Measurements from ENCODE around the gene CPT1C. TPM values are rescaled to one million over a fixed set of nuclear protein-coding genes. Genes with fewer than 3 reads are reported as not detected.

Gene CPT1C
- total RNA-seq, 2 experiments from 2014 or later, result 0.47 to 0.59 TPM

DNA sequence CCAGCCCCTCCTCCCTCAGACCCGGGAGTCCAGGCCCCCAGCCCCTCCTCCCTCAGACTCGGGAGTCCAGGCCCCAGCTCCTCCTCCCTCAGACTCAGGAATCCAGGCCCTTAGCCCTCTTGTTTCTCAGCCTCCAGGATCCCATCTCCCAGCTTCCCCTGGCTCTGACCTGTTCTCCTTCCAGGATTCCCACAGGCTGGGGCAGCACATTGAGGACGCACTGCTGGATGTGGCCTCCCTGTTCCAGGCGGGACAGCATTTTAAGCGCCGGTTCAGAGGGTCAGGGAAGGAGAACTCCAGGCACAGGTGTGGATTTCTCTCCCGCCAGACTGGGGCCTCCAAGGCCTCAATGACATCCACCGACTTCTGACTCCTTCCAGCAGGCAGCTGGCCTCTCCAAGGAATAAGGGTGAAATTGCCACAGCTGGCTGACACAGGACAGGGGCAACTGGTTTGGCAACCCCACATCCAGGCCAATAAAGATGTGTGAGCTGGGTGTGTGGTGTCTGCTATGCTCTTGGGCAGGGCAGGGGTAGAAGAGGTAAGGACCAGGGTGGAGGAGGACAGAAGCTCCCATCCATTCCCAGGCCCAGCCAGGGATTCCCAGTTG lies 22.4 kb downstream of the CPT1C start:
- Histone ChIP-seq H3K4me3 (ENCODE audit: low read length) (no peak overlapping the region), H3K27ac (ENCODE audit: low read depth in 1 of 2, low read length in 2 of 2) (no peak overlapping the region), H3K27me3 (ENCODE audit: control insufficient read depth in 1 of 2, insufficient read depth in 2 of 2, low read length in 2 of 2) (no peaks in the 10 kb centered on the region), H3K4me1 (ENCODE audit: insufficient read depth, low read length) (peaks cover 13% of the 10 kb centered on the region), H3K36me3 (ENCODE audit: insufficient read depth, low read length) (no peaks in the 10 kb centered on the region), H3K9me3 (ENCODE audit: control insufficient read depth in 1 of 2, insufficient read depth in 1 of 2, low read length in 2 of 2) (no peaks in the 10 kb centered on the region)
- intact Hi-C loops (cut with DNase I, micrococcal nuclease), result no loop called here
- Mint-ChIP-seq H3K27me3 (no peaks in the 10 kb centered on the region), H3K4me3 (no peak overlapping the region), H3K27ac (no peak overlapping the region), H3K36me3 (ENCODE audit: low read depth) (peaks cover 3% of the 10 kb centered on the region), H3K4me1 (ENCODE audit: low read depth) (peaks cover 7% of the 10 kb centered on the region), H3K9me3 (no peaks in the 10 kb centered on the region)
- DNase-seq, result no peak
- ATAC-seq (ENCODE audit: poor library complexity), result no peak
- POLR2A ChIA-PET, result no interaction called here
- TF ChIP-seq, protein P1, sequence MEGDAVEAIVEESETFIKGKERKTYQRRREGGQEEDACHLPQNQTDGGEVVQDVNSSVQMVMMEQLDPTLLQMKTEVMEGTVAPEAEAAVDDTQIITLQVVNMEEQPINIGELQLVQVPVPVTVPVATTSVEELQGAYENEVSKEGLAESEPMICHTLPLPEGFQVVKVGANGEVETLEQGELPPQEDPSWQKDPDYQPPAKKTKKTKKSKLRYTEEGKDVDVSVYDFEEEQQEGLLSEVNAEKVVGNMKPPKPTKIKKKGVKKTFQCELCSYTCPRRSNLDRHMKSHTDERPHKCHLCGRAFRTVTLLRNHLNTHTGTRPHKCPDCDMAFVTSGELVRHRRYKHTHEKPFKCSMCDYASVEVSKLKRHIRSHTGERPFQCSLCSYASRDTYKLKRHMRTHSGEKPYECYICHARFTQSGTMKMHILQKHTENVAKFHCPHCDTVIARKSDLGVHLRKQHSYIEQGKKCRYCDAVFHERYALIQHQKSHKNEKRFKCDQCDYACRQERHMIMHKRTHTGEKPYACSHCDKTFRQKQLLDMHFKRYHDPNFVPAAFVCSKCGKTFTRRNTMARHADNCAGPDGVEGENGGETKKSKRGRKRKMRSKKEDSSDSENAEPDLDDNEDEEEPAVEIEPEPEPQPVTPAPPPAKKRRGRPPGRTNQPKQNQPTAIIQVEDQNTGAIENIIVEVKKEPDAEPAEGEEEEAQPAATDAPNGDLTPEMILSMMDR (IDR thresholded peaks at IDR 0.05), result no peak
- CTCF ChIA-PET, result no interaction called here

DNA sequence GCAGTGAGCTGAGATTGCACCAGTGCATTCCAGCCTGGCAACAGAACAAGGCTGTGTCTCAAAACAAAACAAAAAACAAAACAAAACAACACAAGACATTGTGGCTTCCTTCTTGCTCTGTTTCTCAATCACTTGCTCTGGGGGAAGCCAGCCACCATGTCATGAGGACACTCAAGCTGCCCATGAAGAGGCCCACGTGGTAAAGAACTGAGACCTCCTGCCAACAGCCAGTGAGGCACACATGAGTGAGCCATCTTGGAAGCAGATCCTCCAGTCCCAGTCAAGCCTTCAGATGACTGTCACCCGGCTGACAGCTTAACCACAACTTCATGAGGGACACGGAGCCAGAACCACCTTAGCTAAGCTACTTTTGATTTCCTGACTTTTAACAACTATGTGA lies 25.2 kb downstream of the CPT1C start:
- no peak for DNase-seq
- TF ChIP-seq, protein P1 (IDR thresholded peaks at IDR 0.05), result no peak
- H3K4me1 ChIP-seq (ENCODE audit: insufficient read depth, low read length), result peaks cover 13% of the 10 kb centered on the region
- intact Hi-C loops (cut with DNase I, micrococcal nuclease), result loop anchor here (2.0 to 5.0 kb wide), 2 partner anchors 51 to 91 kb away; partner anchors contain the start of gene AP2A1 (in 2 of the 2)
- ChIA-PET CTCF (no interaction called here), POLR2A (interaction anchor here (0.8 to 2.0 kb wide), 2 partner anchors 25 to 38 kb away, joined by 3 to 6 read pairs; partner anchors contain the start of gene CPT1C)
- H3K4me3 ChIP-seq (ENCODE audit: low read length), result no peak overlapping the region
- H3K27me3 ChIP-seq (ENCODE audit: control insufficient read depth in 1 of 2, insufficient read depth in 2 of 2, low read length in 2 of 2), result no peaks in the 10 kb centered on the region
- ATAC-seq (ENCODE audit: poor library complexity), result no peak
- H3K36me3 ChIP-seq (ENCODE audit: insufficient read depth, low read length), result no peaks in the 10 kb centered on the region
- H3K9me3 ChIP-seq (ENCODE audit: control insufficient read depth in 1 of 2, insufficient read depth in 1 of 2, low read length in 2 of 2), result no peaks in the 10 kb centered on the region
- Mint-ChIP-seq H3K27me3 (no peaks in the 10 kb centered on the region), H3K9me3 (no peaks in the 10 kb centered on the region), H3K4me1 (ENCODE audit: low read depth) (peaks cover 13% of the 10 kb centered on the region), H3K27ac (no peak overlapping the region), H3K36me3 (ENCODE audit: low read depth) (peaks cover 3% of the 10 kb centered on the region), H3K4me3 (no peak overlapping the region)
- no peak overlapping the region for H3K27ac ChIP-seq (ENCODE audit: low read depth in 1 of 2, low read length in 2 of 2)

DNA sequence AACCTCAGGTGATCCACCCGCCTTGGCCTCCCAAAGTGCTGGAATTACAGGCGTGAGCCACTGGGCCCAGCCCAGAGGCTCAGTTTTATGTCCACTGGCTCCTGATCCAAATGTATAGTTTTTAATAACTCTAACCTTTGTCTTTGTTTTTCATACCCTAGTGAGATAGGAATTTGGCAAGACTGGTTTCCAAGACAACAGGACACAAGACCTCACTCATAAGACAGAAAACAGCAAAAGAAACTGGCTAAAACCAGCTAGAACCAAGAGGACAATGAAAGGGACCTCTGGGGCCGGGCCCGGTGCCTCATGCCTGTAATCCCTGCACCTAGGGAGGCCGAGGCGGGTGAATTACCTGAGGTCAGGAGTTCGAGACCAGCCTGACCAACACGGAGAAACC lies 27.6 kb downstream of the CPT1C start:
- H3K4me3 Mint-ChIP-seq, result peak overlapping the region; percentile 58
- POLR2A ChIA-PET, result interaction anchor here (0.7 to 2.4 kb wide), 12 partner anchors 42 to 223 kb away, joined by 3 to 26 read pairs (median 6); partner anchors contain the start of genes AKT1S1, AP2A1, FUZ and MED25
- H3K27me3 Mint-ChIP-seq, result no peaks in the 10 kb centered on the region
- TF ChIP-seq, protein P1 (IDR thresholded peaks at IDR 0.05), result no peak
- Histone ChIP-seq H3K36me3 (ENCODE audit: insufficient read depth, low read length) (no peaks in the 10 kb centered on the region), H3K9me3 (ENCODE audit: control insufficient read depth in 1 of 2, insufficient read depth in 1 of 2, low read length in 2 of 2) (no peaks in the 10 kb centered on the region), H3K4me1 (ENCODE audit: insufficient read depth, low read length) (peaks cover 13% of the 10 kb centered on the region), H3K4me3 (ENCODE audit: low read length) (no peak overlapping the region), H3K27ac (ENCODE audit: low read depth in 1 of 2, low read length in 2 of 2) (no peak overlapping the region), H3K27me3 (ENCODE audit: control insufficient read depth in 1 of 2, insufficient read depth in 2 of 2, low read length in 2 of 2) (no peaks in the 10 kb centered on the region)
- ATAC-seq (ENCODE audit: poor library complexity) (no peak), DNase-seq (no peak)
- intact Hi-C loops (cut with DNase I, micrococcal nuclease), result loop anchor here in 1 of 2 experiments (1.0 to 5.0 kb wide), 2 partner anchors 38 to 89 kb away; no protein-coding TSS in a partner anchor
- peaks cover 13% of the 10 kb centered on the region for H3K4me1 Mint-ChIP-seq (ENCODE audit: low read depth)
- H3K9me3 Mint-ChIP-seq, result no peaks in the 10 kb centered on the region
- peaks cover 7% of the 10 kb centered on the region for H3K36me3 Mint-ChIP-seq (ENCODE audit: low read depth)
- H3K27ac Mint-ChIP-seq, result peak overlapping the region; percentile 79
- CTCF ChIA-PET, result interaction anchor here (0.9 to 3.0 kb wide), 3 partner anchors 40 to 159 kb away, joined by 3 to 8 read pairs (median 3); partner anchors contain the start of genes AKT1S1, FUZ and TBC1D17

All from CD4-positive, alpha-beta T cell (primary cell).